Cerebellar cortex (tissue), 1 donor: Measurements from ENCODE around the gene EMC6.
"Not testable (repeated sequence)": the region's sequence is repeated elsewhere in the genome, so short reads cannot be mapped to it uniquely, and the experiment has no call there.

Experiments used
- DNase-seq: peaks from one replicate; pipeline ENCODE4 v3.0.0-alpha.2; 2015; ENCODE audit warnings: low spot score

The EMC6 gene

DNA sequence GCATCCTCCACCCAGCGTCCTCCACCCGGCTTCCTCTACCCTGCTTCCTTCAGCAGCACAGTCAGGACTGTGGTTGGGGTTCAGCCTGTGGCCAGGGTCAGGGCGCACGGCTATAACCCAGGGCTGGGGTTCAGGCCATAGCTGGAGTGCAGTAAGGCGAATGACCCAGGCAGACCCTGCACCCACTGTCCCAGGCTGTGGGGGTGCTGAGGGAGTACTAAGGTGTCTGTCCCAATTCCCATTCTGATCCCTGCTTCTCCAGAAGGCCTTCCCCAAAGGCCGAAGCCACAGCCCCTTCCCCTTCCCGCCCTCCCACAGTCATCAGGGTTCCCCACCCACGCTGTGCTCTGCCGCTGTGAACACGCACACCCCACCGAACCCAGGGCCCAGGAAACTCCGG lies 12.4 kb downstream of the EMC6 start:
- no peak for DNase-seq

- DNase-seq: no peak
Observed at GRCh38 chr17:3681565-3681964, 13.0 kb downstream of the EMC6 start.

DNA sequence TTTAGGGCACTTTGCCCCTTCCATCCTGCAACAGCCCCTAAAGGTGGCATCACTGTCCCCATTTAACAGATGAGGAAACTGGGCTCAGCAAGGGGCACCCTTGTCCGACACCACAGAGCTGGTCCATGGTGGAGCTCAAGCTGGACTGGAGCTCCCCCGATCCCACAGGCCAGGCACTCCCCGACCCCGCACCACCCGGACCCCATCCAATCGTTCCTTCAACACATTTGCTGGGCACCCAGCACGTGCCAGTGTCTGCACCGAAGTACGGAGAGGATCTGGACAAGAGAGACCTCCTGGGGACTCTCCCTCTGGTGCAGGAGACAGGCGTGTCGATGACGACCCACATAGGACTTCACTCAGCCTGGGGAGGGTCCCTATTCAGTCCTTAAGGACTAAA lies 13.4 kb downstream of the EMC6 start:
- DNase-seq: no peak

- no peak for DNase-seq
Observed at GRCh38 chr17:3683054-3683511, 14.5 kb downstream of the EMC6 start.

- no peak for DNase-seq
Observed at GRCh38 chr17:3685174-3685573, 16.6 kb downstream of the EMC6 start.

GRCh38 chr17:3688027-3688553 lies 19.5 kb downstream of the EMC6 start:
- DNase-seq: no peak

DNA sequence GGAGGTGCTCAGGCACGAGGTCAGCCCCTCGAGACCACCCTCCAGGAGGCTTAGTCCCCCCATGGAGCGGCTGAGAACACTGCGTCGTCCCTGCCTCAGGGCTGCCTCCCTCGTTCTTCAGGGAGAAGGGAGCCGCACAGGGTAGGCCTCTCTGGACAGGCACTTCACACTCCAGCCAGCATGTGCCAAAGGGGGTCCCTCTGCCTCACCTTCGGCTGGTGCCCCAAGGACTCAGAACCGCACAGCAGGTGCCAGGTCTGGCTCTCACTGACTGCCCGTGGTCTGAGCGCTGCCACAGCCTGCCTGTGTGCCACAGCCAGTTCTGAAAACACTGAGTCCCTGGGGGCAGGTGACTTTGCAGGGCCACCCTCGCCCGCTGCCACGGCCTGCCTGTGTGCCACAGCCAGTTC lies 20.2 kb downstream of the EMC6 start:
- no peak for DNase-seq

DNA sequence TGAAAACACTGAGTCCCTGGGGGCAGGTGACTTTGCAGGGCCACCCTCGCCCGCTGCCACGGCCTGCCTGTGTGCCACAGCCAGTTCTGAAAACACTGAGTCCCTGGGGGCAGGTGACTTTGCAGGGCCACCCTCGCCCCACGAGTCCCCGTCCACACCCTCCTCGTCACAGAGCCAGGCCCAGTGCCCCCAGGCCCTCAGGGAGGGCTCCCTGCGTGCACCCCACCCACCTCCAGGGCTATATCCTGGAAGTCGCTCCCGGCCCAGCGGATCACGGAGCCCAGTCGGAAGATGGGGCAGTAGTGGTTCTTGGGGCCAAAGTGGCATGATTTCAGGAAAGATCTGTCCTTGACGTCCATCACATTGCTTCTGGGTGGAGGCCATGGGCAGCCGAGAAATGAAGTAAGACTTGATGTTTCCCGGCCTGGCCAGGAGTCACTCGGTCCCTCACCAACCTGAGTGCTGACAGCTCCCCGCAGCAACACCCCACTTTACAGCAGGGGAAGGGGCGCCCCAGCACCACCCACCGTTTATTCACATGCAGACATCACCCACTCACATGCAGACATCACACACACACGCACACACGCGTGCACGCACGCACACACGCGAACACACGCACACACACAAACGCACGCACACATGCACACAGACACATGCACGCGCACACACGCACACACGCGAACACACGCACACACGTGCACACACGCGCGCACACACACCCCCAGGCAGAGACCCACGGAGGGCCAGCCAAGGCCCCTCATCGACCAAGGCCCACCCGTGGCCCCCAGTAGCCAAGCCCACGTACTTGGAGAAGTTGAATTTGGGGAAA lies 20.9 kb downstream of the EMC6 start:
- DNase-seq: no peak

GRCh38 chr17:3690094-3690715 lies 21.6 kb downstream of the EMC6 start:
- no peak for DNase-seq

DNA sequence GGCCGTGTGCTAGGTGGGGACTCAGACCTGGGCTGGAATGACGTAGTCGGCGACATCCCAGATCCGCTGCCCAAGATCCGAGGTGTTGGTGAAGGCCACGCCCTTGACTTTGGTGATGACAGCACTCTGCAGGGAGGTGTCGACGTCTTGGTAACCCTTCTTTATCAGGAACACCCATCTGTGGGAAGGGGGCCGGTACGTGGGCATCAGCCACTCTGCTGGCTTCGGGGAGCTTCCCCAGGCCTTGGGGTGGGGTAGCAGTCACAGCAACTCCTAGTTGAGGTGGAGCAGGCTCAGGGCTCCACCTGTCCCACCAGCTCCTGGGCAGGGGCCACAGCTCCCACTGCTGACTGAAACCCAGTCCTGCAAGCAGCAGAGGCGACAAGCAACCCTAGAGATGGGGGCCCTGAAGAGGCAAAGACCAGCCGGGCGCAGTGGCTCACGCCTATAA lies 23.0 kb downstream of the EMC6 start:
- DNase-seq: peak; percentile 44

DNA sequence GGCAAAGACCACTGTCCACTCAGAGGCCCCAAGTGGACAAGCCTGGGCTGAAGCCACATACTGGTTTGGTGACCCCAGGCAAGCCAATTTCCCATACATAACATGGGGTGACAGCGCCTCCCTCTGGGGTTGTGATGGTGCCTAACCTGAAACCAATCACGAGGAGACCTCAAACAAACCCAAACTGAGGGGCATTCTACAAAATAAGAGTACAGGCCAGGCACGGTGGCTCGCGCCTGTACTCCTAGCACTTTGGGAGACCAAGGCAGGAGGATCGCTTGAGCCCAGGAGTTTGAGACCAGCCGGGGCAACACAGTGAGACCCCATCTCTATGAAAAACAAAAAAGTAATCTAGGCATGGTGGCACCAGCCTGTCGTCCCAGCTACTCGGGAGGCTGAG lies 23.7 kb downstream of the EMC6 start:
- DNase-seq: no peak

DNA sequence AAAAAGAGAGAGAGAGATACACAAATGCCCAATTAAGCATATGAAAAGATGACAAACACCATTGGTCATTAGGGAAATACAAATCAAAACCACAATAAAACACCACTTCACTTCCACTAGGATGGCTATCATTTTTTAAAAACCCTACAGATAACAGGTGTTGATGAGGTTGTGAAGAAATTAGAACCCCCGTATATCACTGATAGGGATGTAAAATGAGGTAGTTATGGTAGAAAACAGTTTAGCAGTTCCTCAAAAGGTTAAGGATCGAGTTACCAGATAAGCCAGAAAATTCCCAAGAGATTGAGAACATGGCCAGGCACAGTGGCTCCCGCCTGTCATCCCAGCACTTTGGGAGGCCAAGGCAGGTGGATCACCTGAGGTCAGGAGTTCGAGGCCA lies 24.5 kb downstream of the EMC6 start:
- DNase-seq: no peak

- no peak for DNase-seq
Observed at GRCh38 chr17:3693829-3694231, 25.2 kb downstream of the EMC6 start.

GRCh38 chr17:3695129-3695722 lies 26.6 kb downstream of the EMC6 start:
- no peak for DNase-seq

GRCh38 chr17:3695723-3696411 lies 27.3 kb downstream of the EMC6 start, which contains the start of gene P2RX5:
Gene P2RX5, minus strand, starts transcription at chr17:3696155. Its CDS starts 150 bp downstream, at chr17:3696005.
- no peak for DNase-seq

DNA sequence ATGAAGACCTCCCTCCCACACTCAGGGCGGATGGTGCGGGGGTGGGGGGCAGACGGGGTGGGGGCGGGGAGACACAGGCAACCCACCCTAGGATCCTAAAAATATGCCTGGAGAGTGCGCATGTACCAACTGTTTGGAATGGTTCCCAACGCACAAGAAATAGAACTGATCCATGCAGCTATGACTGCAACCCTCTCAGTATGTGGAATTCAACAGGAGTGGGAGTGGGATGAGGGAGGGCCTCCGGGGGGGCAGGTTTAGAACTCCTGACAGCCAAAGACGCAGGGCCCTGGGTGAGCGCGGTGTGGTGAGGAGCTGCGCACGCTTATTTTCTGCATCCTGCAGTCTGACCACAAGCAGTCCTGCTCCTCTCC lies 28.5 kb downstream of the EMC6 start:
- DNase-seq: no peak

- DNase-seq: no peak
Observed at GRCh38 chr17:3698139-3698538, 29.5 kb downstream of the EMC6 start.

DNA sequence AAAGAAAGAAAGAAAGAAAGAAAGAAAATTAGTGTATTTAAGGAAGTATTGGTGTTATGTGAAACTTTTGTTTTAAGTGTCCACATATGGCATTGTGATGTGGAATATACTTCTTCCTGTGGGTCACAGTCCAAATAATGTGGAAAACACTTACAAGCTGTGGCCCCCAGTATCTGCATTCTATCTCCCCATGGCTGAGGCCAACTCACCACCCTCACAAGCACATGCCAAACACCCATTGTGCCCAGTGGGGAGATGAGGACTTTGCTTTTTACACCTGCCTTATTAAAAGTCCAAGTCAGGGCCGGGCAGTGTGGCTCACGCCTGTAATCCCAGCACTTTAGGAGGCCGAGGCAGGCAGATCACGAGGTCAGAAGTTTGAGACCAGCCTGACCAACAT lies 31.3 kb downstream of the EMC6 start:
- no peak for DNase-seq

DNA sequence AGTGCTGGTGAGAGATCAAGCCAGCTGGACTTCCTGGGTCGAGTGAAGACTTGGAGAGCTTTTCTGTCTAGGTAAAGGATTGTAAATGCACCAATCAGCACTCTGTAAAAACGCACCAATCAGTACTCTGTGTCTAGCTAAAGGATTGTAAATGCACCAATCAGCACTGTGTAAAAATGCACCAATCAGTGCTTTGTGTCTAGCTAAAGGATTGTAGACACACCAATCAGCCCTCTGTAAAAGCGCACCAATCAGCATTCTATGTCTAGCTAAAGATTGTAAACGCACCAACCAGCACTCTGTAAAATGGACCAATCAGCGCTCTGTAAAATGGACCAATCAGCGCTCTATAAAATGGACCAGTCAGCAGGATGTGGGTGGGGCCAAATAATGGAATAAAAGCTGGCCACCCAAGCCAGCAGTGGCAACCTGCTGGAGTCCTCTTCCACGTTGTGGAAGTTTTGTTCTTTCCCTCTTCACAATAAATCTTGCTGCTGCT lies 33.5 kb downstream of the EMC6 start:
- DNase-seq: not testable (repeated sequence)

DNA sequence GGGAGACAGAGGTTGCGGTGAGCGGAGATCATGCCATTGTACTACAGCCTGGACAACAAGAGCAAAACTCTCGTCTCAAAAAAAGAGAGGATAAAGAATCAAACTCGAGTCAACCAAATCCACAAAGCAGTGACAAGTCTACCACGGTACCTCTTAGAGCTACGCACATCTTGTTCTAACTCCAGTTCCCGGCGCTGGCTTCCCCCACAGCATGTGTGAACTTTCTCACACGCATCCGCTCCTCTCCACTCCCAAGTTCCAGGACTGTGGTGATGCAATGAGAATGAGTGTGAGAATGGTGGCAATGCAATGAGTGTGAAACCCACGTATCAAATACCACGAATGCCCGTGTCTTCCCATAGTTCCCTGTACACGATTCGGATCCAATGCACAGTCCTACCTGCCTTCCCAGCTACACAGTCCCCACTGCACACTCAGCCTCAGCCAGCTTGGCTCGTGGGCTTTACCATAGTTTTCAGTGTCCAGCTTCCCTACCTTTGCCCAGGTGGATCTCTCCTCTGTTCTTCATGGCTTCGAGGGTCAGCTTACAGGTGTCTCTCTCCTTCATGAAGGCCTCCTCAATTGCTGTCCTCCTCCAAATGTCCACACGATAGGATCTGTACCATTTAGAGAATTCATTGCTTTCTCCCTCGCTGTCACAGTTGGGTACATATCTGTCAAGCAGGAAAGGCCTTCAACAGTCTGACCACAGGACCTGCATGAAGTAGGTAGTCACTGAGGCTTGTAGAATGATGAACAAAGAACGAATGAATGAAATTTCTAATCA lies 36.5 kb downstream of the EMC6 start:
- no peak for DNase-seq

GRCh38 chr17:3705718-3705984 lies 37.0 kb downstream of the EMC6 start:
- DNase-seq: not testable (repeated sequence)
